ENCODE results near the gene C2CD5. TPM values are rescaled to one million over a fixed set of nuclear protein-coding genes. Genes with fewer than 3 reads are reported as not detected.

The C2CD5 gene
- total RNA-seq, 1 experiment from 2014 or later = 15.9 TPM

GRCh38 chr12:22410486-22410885 is 133.9 kb downstream of the C2CD5 start:
- H3K27ac ChIP-seq (ENCODE audit: low read length) = no peak overlapping the region
- no peak for DNase-seq (ENCODE audit: low read depth, low spot score)
- ATAC-seq = no peak
- CTCF ChIA-PET = no interaction called here
- H3K4me1 ChIP-seq (ENCODE audit: control insufficient read depth, insufficient read depth, low read length) = no peaks in the 10 kb centered on the region
- no peaks in the 10 kb centered on the region for H3K36me3 ChIP-seq (ENCODE audit: control insufficient read depth, insufficient read depth, low read length)
- POLR2A ChIA-PET = no interaction called here
- no peak overlapping the region for H3K4me3 ChIP-seq (ENCODE audit: low read depth in 2 of 2, low read length in 2 of 2)
- H3K9me3 ChIP-seq (ENCODE audit: control insufficient read depth, insufficient read depth, low read depth, low read length) = no peaks in the 10 kb centered on the region
- TF ChIP-seq CTCF (IDR thresholded peaks at IDR 0.05) = no peak
- TF ChIP-seq SIN3A (IDR thresholded peaks at IDR 0.05; ENCODE audit: borderline replicate concordance, insufficient read depth, low read depth, low read length) = no peak
- no peak for TF ChIP-seq POLR2AphosphoS5 (IDR thresholded peaks at IDR 0.05; ENCODE audit: low read depth, low read length)
- no peak for TF ChIP-seq TCF7L2 (IDR thresholded peaks at IDR 0.05; ENCODE audit: low read depth, low read length)
- TF ChIP-seq REST (IDR thresholded peaks at IDR 0.05; ENCODE audit: insufficient read depth in 1 of 2, low read depth in 2 of 2, low read length in 1 of 2) = no peak
- in situ Hi-C loops (cut with HindIII; ENCODE audit: low pct_unique_long_range_greater_than_20kb, low sequenced_read_pairs) = no loop called here
- no TSS peak for BruUV-seq (replicated peaks)
- H3K27me3 ChIP-seq (ENCODE audit: control insufficient read depth, insufficient read depth, low read length) = no peaks in the 10 kb centered on the region
- intact Hi-C loops (cut with micrococcal nuclease; ENCODE audit: unreplicated experiment) = no loop called here

DNA sequence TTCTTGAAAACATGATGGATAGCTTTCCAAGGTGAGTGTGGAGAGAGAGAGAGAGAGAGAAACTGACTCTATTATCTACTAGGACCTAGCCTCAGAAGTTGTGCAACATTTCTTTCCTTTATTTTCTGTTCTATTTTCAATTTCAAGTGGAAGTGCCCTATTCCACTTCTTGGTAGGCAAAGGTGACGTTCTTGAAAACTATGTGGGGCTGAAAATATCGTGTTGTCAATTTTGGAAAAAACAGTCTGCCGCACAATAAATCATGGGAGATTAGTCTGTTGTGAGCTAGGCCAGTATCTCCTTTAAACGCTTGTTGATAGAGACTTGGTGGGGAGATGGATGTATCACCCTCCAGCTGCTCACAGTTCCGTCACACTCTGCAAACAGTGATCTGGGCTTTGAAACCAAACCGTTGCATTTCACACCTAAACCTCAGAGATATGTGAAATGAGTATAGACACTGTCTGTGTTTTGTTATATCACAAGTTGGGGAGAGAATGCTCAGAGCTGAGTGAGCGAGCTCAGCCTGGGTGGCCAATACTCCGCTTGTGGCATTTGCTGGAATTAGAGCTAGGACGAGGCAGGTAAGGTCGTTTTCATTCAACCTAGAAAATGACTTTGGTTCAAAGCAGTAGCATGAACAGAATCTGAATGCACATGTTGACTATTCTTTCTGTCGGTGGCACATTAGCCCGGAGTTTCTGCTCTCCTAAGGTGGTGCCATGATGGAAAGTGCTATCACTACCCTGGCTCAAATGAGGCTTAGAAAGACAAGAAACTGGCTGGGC is 134.8 kb downstream of the C2CD5 start:
- H3K27me3 ChIP-seq (ENCODE audit: control insufficient read depth, insufficient read depth, low read length) = no peaks in the 10 kb centered on the region
- no peaks in the 10 kb centered on the region for H3K4me1 ChIP-seq (ENCODE audit: control insufficient read depth, insufficient read depth, low read length)
- in situ Hi-C loops (cut with HindIII; ENCODE audit: low pct_unique_long_range_greater_than_20kb, low sequenced_read_pairs) (no loop called here), intact Hi-C loops (cut with micrococcal nuclease; ENCODE audit: unreplicated experiment) (no loop called here)
- no TSS peak for BruUV-seq (replicated peaks)
- ATAC-seq (no peak), DNase-seq (ENCODE audit: low read depth, low spot score) (no peak)
- ChIA-PET CTCF (no interaction called here), POLR2A (interaction anchor here (0.5 kb wide), 1 partner anchor 318 kb away, joined by 3 read pairs; no protein-coding TSS in a partner anchor)
- H3K27ac ChIP-seq (ENCODE audit: low read length) = no peak overlapping the region
- H3K4me3 ChIP-seq (ENCODE audit: low read depth in 2 of 2, low read length in 2 of 2) = no peak overlapping the region
- TF ChIP-seq SIN3A (IDR thresholded peaks at IDR 0.05; ENCODE audit: borderline replicate concordance, insufficient read depth, low read depth, low read length) (no peak), CTCF (IDR thresholded peaks at IDR 0.05) (no peak), TCF7L2 (IDR thresholded peaks at IDR 0.05; ENCODE audit: low read depth, low read length) (no peak), REST (IDR thresholded peaks at IDR 0.05; ENCODE audit: insufficient read depth in 1 of 2, low read depth in 2 of 2, low read length in 1 of 2) (no peak), POLR2AphosphoS5 (IDR thresholded peaks at IDR 0.05; ENCODE audit: low read depth, low read length) (no peak)
- H3K9me3 ChIP-seq (ENCODE audit: control insufficient read depth, insufficient read depth, low read depth, low read length) = no peaks in the 10 kb centered on the region
- H3K36me3 ChIP-seq (ENCODE audit: control insufficient read depth, insufficient read depth, low read length) = no peaks in the 10 kb centered on the region
